Lung (tissue), 12 donors: ENCODE measurements around the gene SLC46A3. TPM values are rescaled to one million over a fixed set of nuclear protein-coding genes. Genes with fewer than 3 reads are reported as not detected.
A peak's percentile ranks its signal among the peaks of the same experiment; 100 is the strongest.

Experiments used
- ATAC-seq: fragments of 200-7000 bp; cut with Tn5 transposase; one replicate; pipeline ENCODE4 v1.9.1; 2020; ENCODE audit warnings: moderate number of reproducible peaks; ENCODE audit not compliant: insufficient read depth, low FRiP score
- DNase-seq, 3 donors: peaks; one replicate each; pipeline ENCODE4 v3.0.0-alpha.2; 2013 to 2017
- H3K27ac ChIP-seq, 2 donors: one replicate each; pipeline ENCODE4 v1.5.1; 2013; ENCODE audit warnings: mild to moderate bottlenecking in 2 of 2, moderate library complexity in 2 of 2, control low read depth in 1 of 2, inconsistent platforms in 1 of 2, low read depth in 1 of 2, low read length in 1 of 2
- H3K27me3 ChIP-seq, 3 donors: one replicate each; pipeline ENCODE4 v1.5.1; 2013; ENCODE audit warnings: low read length in 2 of 3; ENCODE audit not compliant: control insufficient read depth in 3 of 3, insufficient read depth in 3 of 3
- H3K36me3 ChIP-seq, 4 donors: one replicate each; pipeline ENCODE4 v1.5.1; 2013; ENCODE audit warnings: low read length in 4 of 4, mild to moderate bottlenecking in 1 of 4, moderate library complexity in 1 of 4; ENCODE audit not compliant: control insufficient read depth in 4 of 4, insufficient read depth in 4 of 4
- H3K4me1 ChIP-seq, 5 donors: one replicate each; pipeline ENCODE4 v1.5.1; 2013; ENCODE audit warnings: low read length in 5 of 5, mild to moderate bottlenecking in 2 of 5, moderate library complexity in 1 of 5; ENCODE audit not compliant: control insufficient read depth in 5 of 5, insufficient read depth in 5 of 5
- H3K4me3 ChIP-seq: one replicate; pipeline ENCODE4 v1.5.1; 2013; ENCODE audit warnings: mild to moderate bottlenecking, control low read depth, moderate library complexity
- H3K9ac ChIP-seq, 2 donors: one replicate each; pipeline ENCODE4 v1.5.1; 2013; ENCODE audit warnings: low read length in 2 of 2, control low read depth in 1 of 2; ENCODE audit not compliant: insufficient read depth in 1 of 2
- H3K9me3 ChIP-seq, 4 donors: one replicate each; pipeline ENCODE4 v1.5.1; 2013; ENCODE audit warnings: low read length in 3 of 4, mild to moderate bottlenecking in 1 of 4, moderate library complexity in 1 of 4; ENCODE audit not compliant: control insufficient read depth in 4 of 4, insufficient read depth in 3 of 4
- CTCF ChIP-seq: IDR thresholded peaks from 2 replicates; pipeline ENCODE4 v1.5.1; 2012; ENCODE audit warnings: mild to moderate bottlenecking; ENCODE audit errors: control extremely low read depth, extremely low read depth
- WGBS, 2 donors: extraction: QIAGEN DNeasy Blood & Tissue Kit; methylation state at CpG; one replicate each; pipeline ENCODE4 v1.1.7; 2013; 5-methylcytosine and 5-hydroxymethylcytosine counted together
- polyA plus RNA-seq, 2 donors: library from polyadenylated mRNA; stranded (reverse); fragments of 200-250 nt; gene quantifications; one replicate each; pipeline ENCODE4 v1.2.1, GENCODE V29; 2013
- total RNA-seq, 2 donors: library from RNA; depleted of rRNA in 1 of 2; stranded (reverse); fragments of >200 nt in 1 of 2; gene quantifications; one replicate each; pipeline ENCODE4 v1.2.1, GENCODE V29; 2014 to 2021
- donor health status: control.
- donor health status: control.
- donor health status: Bipolar disorder and iron deficiency.
- donor health status: healthy.
- donor health status: DM: yes; HTN: yes; CAD: no.

The SLC46A3 gene
- total and polyA plus RNA-seq, 4 donors = 6.9 to 10.9 (median 8.9) TPM

- 92 to 93% methylated on average over 2 of the region's 2 CpGs for WGBS, 2 donors
- H3K4me3 ChIP-seq = no peak overlapping the region
- no peaks in the 10 kb centered on the region for H3K9me3 ChIP-seq
- H3K4me1 ChIP-seq = no peaks in the 10 kb centered on the region
- TF ChIP-seq CTCF = no peak
- H3K9ac ChIP-seq = no peak overlapping the region
- no peaks in the 10 kb centered on the region for H3K27me3 ChIP-seq
- no peak overlapping the region for H3K27ac ChIP-seq
- ATAC-seq (no peak), DNase-seq (no peak)
- H3K36me3 ChIP-seq = peaks cover 4 to 19% (median 9%) of the 10 kb centered on the region in 4 donors
Observed at GRCh38 chr13:28680541-28680940, 38.2 kb downstream of the SLC46A3 start.

- ATAC-seq = no peak
- H3K9ac ChIP-seq = no peak overlapping the region
- no peak overlapping the region for H3K4me3 ChIP-seq
- no peak for DNase-seq
- 94 to 95% methylated on average over 1 of the region's 1 CpG for WGBS, 2 donors
- H3K27ac ChIP-seq = no peak overlapping the region
- H3K27me3 ChIP-seq = no peaks in the 10 kb centered on the region
- H3K9me3 ChIP-seq = no peaks in the 10 kb centered on the region
- no peak for TF ChIP-seq CTCF
- no peaks in the 10 kb centered on the region for H3K4me1 ChIP-seq
- peaks cover 5 to 23% (median 14%) of the 10 kb centered on the region in 4 donors for H3K36me3 ChIP-seq
Observed at GRCh38 chr13:28679628-28680027, 39.1 kb downstream of the SLC46A3 start.

GRCh38 chr13:28678809-28679208 lies 40.0 kb downstream of the SLC46A3 start:
- no peak for TF ChIP-seq CTCF
- H3K4me1 ChIP-seq = no peaks in the 10 kb centered on the region

GRCh38 chr13:28671126-28671792 lies 47.5 kb downstream of the SLC46A3 start:
- no peaks in the 10 kb centered on the region for H3K9me3 ChIP-seq
- no peak for TF ChIP-seq CTCF
- H3K27ac ChIP-seq = peak overlapping the region in 1 of 2 donors; percentile 21
- no peaks in the 10 kb centered on the region for H3K4me1 ChIP-seq
- DNase-seq (no peak), ATAC-seq (no peak)
- no peak overlapping the region for H3K9ac ChIP-seq
- no peaks in the 10 kb centered on the region for H3K27me3 ChIP-seq
- no peak overlapping the region for H3K4me3 ChIP-seq
- H3K36me3 ChIP-seq = peaks cover 36 to 57% (median 44%) of the 10 kb centered on the region in 4 donors

More at GRCh38 chr13:28678809-28679208, 40.0 kb downstream of the SLC46A3 start:
- no peak overlapping the region for H3K27ac ChIP-seq
- H3K36me3 ChIP-seq = peaks cover 12 to 29% (median 21%) of the 10 kb centered on the region in 4 donors
- no peak overlapping the region for H3K4me3 ChIP-seq
- H3K27me3 ChIP-seq = no peaks in the 10 kb centered on the region
- no peak overlapping the region for H3K9ac ChIP-seq
- 78 to 84% methylated on average over 1 of the region's 1 CpG for WGBS, 2 donors
- ATAC-seq = no peak
- no peaks in the 10 kb centered on the region for H3K9me3 ChIP-seq
- DNase-seq = no peak
